ENCODE results near the gene CDH8.

- no peak for TF ChIP-seq CTCF (IDR thresholded peaks at IDR 0.05)
- no peak for TF ChIP-seq POLR2A (IDR thresholded peaks at IDR 0.05)
These were observed 244.8 kb downstream of the CDH8 start for GRCh38 chr16:61791464-61791863.
